ENCODE results near the gene MRPL1. TPM values are rescaled to one million over a fixed set of nuclear protein-coding genes. Genes with fewer than 3 reads are reported as not detected.

The MRPL1 gene
- total and polyA plus RNA-seq, 2 of the 13 experiments (the other 11 are each of a cell fraction or from before 2014, with no cell fraction given): 23.3 to 61.5 TPM

DNA sequence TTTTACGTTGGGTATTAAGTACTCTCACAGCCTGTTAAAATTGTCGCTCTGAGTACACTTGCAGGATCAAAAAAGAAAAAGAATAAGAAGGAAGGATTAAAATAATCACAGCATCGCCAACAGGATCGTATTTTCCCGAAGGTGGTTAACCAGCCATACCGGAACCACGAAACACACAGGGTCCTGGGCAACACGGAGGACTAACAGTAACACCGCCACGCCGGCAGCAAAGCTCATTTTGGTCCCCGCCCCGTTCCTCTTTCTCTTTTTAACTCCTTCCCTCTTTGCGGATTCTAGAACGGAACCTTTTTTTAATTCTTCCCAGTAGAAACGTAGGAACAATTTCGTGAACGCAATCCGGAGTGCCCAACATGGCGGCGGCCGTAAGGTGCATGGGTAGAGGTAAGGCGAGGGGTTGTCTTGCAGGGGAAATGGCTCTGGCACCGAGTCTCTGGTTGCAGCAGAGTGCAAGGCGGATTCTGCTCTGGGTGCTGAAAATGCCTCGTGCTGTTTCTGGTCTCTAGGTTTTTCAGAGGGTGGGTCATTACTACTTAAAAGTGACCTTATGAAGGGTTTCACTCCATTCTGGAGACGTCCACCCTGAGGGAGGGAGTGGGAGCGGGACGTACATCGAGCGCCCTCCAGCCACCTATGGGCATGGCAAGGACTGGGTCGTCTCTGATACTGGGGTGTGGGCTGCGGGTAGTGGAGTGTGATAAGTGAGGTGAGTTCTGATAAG is at the start of gene MRPL1 (continued):
- TF ChIP-seq, protein P1, sequence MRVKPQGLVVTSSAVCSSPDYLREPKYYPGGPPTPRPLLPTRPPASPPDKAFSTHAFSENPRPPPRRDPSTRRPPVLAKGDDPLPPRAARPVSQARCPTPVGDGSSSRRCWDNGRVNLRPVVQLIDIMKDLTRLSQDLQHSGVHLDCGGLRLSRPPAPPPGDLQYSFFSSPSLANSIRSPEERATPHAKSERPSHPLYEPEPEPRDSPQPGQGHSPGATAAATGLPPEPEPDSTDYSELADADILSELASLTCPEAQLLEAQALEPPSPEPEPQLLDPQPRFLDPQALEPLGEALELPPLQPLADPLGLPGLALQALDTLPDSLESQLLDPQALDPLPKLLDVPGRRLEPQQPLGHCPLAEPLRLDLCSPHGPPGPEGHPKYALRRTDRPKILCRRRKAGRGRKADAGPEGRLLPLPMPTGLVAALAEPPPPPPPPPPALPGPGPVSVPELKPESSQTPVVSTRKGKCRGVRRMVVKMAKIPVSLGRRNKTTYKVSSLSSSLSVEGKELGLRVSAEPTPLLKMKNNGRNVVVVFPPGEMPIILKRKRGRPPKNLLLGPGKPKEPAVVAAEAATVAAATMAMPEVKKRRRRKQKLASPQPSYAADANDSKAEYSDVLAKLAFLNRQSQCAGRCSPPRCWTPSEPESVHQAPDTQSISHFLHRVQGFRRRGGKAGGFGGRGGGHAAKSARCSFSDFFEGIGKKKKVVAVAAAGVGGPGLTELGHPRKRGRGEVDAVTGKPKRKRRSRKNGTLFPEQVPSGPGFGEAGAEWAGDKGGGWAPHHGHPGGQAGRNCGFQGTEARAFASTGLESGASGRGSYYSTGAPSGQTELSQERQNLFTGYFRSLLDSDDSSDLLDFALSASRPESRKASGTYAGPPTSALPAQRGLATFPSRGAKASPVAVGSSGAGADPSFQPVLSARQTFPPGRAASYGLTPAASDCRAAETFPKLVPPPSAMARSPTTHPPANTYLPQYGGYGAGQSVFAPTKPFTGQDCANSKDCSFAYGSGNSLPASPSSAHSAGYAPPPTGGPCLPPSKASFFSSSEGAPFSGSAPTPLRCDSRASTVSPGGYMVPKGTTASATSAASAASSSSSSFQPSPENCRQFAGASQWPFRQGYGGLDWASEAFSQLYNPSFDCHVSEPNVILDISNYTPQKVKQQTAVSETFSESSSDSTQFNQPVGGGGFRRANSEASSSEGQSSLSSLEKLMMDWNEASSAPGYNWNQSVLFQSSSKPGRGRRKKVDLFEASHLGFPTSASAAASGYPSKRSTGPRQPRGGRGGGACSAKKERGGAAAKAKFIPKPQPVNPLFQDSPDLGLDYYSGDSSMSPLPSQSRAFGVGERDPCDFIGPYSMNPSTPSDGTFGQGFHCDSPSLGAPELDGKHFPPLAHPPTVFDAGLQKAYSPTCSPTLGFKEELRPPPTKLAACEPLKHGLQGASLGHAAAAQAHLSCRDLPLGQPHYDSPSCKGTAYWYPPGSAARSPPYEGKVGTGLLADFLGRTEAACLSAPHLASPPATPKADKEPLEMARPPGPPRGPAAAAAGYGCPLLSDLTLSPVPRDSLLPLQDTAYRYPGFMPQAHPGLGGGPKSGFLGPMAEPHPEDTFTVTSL (CRISPR knock-in tag; IDR thresholded peaks at IDR 0.05; ENCODE audit: borderline replicate concordance): peak; percentile 43; the same call in 1 of the 2 replicates
- TF ChIP-seq, protein P2, sequence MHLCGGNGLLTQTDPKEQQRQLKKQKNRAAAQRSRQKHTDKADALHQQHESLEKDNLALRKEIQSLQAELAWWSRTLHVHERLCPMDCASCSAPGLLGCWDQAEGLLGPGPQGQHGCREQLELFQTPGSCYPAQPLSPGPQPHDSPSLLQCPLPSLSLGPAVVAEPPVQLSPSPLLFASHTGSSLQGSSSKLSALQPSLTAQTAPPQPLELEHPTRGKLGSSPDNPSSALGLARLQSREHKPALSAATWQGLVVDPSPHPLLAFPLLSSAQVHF (CRISPR knock-in tag; IDR thresholded peaks at IDR 0.05): 0 out of 2 replicates have a peak, but pooled peaks have one; percentile 12
- TF ChIP-seq, protein P3, sequence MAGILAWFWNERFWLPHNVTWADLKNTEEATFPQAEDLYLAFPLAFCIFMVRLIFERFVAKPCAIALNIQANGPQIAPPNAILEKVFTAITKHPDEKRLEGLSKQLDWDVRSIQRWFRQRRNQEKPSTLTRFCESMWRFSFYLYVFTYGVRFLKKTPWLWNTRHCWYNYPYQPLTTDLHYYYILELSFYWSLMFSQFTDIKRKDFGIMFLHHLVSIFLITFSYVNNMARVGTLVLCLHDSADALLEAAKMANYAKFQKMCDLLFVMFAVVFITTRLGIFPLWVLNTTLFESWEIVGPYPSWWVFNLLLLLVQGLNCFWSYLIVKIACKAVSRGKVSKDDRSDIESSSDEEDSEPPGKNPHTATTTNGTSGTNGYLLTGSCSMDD (CRISPR knock-in tag; IDR thresholded peaks at IDR 0.05): no peak
- TF ChIP-seq ZNF530 (CRISPR knock-in tag; IDR thresholded peaks at IDR 0.05; ENCODE audit: low read depth) (no peak), HDAC1 (CRISPR knock-in tag; IDR thresholded peaks at IDR 0.05) (peak; percentile 79), KLF6 (CRISPR knock-in tag; IDR thresholded peaks at IDR 0.05) (peak; percentile 92; the same call in 1 of the 2 replicates), HOXA3 (CRISPR knock-in tag; IDR thresholded peaks at IDR 0.05) (peak; percentile 94), HNRNPL (IDR thresholded peaks at IDR 0.05; ENCODE audit: low read depth, low read length) (peak; percentile 46; the same call in 1 of the 2 replicates), TEAD3 (CRISPR knock-in tag; optimal IDR thresholded peaks at IDR 0.05; ENCODE audit: borderline replicate concordance) (peak; percentile 71), ZNF331 (CRISPR knock-in tag; IDR thresholded peaks at IDR 0.05) (peak; percentile 67), NKX3-1 (CRISPR knock-in tag; IDR thresholded peaks at IDR 0.05) (peak; percentile 72), NFATC3 (CRISPR knock-in tag; IDR thresholded peaks at IDR 0.05) (peak; percentile 83; the same call in 1 of the 2 replicates), ZNF317 (CRISPR knock-in tag; IDR thresholded peaks at IDR 0.05) (no peak; the same call in 1 of the 2 replicates)
- TF ChIP-seq, protein P4, sequence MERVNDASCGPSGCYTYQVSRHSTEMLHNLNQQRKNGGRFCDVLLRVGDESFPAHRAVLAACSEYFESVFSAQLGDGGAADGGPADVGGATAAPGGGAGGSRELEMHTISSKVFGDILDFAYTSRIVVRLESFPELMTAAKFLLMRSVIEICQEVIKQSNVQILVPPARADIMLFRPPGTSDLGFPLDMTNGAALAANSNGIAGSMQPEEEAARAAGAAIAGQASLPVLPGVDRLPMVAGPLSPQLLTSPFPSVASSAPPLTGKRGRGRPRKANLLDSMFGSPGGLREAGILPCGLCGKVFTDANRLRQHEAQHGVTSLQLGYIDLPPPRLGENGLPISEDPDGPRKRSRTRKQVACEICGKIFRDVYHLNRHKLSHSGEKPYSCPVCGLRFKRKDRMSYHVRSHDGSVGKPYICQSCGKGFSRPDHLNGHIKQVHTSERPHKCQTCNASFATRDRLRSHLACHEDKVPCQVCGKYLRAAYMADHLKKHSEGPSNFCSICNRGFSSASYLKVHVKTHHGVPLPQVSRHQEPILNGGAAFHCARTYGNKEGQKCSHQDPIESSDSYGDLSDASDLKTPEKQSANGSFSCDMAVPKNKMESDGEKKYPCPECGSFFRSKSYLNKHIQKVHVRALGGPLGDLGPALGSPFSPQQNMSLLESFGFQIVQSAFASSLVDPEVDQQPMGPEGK (CRISPR knock-in tag; IDR thresholded peaks at IDR 0.05): peak; percentile 53
- TF ChIP-seq, protein P5, sequence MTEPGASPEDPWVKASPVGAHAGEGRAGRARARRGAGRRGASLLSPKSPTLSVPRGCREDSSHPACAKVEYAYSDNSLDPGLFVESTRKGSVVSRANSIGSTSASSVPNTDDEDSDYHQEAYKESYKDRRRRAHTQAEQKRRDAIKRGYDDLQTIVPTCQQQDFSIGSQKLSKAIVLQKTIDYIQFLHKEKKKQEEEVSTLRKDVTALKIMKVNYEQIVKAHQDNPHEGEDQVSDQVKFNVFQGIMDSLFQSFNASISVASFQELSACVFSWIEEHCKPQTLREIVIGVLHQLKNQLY (CRISPR knock-in tag; IDR thresholded peaks at IDR 0.05): peak; percentile 68; the same call in 1 of the 2 replicates
- TF ChIP-seq, protein P6, sequence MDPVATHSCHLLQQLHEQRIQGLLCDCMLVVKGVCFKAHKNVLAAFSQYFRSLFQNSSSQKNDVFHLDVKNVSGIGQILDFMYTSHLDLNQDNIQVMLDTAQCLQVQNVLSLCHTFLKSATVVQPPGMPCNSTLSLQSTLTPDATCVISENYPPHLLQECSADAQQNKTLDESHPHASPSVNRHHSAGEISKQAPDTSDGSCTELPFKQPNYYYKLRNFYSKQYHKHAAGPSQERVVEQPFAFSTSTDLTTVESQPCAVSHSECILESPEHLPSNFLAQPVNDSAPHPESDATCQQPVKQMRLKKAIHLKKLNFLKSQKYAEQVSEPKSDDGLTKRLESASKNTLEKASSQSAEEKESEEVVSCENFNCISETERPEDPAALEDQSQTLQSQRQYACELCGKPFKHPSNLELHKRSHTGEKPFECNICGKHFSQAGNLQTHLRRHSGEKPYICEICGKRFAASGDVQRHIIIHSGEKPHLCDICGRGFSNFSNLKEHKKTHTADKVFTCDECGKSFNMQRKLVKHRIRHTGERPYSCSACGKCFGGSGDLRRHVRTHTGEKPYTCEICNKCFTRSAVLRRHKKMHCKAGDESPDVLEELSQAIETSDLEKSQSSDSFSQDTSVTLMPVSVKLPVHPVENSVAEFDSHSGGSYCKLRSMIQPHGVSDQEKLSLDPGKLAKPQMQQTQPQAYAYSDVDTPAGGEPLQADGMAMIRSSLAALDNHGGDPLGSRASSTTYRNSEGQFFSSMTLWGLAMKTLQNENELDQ (CRISPR knock-in tag; IDR thresholded peaks at IDR 0.05; ENCODE audit: borderline replicate concordance): 0 out of 2 replicates have a peak, but pooled peaks have one; percentile 10
